HG03045 (cell line): ENCODE results near the gene NATD1.
"Not testable (repeated sequence)": the region's sequence is repeated elsewhere in the genome, so short reads cannot be mapped to it uniquely, and the experiment has no call there.

Experiments used
- ATAC-seq: cut with Tn5 transposase; IDR thresholded peaks from one replicate; pipeline ENCODE4 v1.9.1; 2021; ENCODE audit warnings: mild to moderate bottlenecking, moderate library complexity; ENCODE audit not compliant: unreplicated experiment

The NATD1 gene

GRCh38 chr17:21196126-21196525 lies 57.1 kb downstream of the NATD1 start:
- ATAC-seq: no peak

DNA sequence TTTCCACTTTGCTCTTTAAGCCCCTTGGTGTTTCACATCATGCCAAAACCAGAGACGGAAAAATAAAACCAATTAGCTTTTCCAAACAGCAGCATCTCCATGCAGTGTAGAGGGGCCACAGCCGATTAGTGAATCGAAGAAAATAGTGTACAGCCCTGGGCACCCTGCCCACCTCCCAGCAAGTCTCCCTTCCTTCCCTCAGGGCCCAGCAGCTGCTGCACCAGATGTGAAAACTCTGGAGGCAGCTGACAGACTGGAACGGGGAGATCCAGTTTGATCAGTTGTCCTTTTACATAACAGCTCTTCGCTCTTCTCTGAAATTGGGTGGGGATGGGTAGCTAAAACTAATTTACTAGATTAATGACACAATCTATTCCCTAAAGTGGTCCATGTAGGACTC lies 58.5 kb downstream of the NATD1 start:
- ATAC-seq: no peak

- no peak for ATAC-seq
These were observed 59.0 kb downstream of the NATD1 start for GRCh38 chr17:21194226-21194625.

DNA sequence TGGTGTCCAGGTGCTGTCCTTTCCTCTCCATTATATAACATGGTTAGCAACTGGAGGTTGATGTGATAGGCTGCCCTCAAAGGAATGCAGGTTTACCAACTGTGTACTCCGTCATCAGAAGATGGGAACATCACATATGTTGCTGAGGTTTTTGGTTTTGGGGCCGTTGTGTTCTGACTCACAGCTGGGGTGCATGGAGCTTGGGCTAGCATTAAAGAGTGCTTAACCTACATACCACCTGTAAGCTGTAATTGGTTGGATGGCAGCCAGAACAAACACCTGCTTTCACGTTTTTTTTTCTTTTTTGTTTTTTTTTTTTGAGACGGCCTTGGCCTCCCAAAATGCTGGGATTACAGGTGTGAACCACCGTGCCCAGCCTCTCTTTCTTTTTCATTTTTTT lies 60.2 kb downstream of the NATD1 start:
- no peak for ATAC-seq

- not testable (repeated sequence) for ATAC-seq
These were observed 60.8 kb downstream of the NATD1 start for GRCh38 chr17:21192414-21192813.

- ATAC-seq: no peak
These were observed 61.5 kb downstream of the NATD1 start for GRCh38 chr17:21191698-21192097.

GRCh38 chr17:21190078-21190477 lies 63.1 kb downstream of the NATD1 start:
- no peak for ATAC-seq

- no peak for ATAC-seq
These were observed 63.8 kb downstream of the NATD1 start for GRCh38 chr17:21189361-21189760.
